HG03159 (cell line): ENCODE measurements around the gene MYOM1.

ENCODE experiments used
- ATAC-seq: cut with Tn5 transposase; IDR thresholded peaks from one replicate; pipeline ENCODE4 v1.9.1; 2021; ENCODE audit warnings: mild to moderate bottlenecking, moderate library complexity; ENCODE audit not compliant: unreplicated experiment

The MYOM1 gene

GRCh38 chr18:3120356-3120755 lies 99.4 kb downstream of the MYOM1 start:
- no peak for ATAC-seq

GRCh38 chr18:3119401-3120341 lies 100.1 kb downstream of the MYOM1 start:
- ATAC-seq = no peak

- no peak for ATAC-seq
Measured at GRCh38 chr18:3118195-3119010, 101.4 kb downstream of the MYOM1 start.

- no peak for ATAC-seq
Measured at GRCh38 chr18:3117493-3118192, 102.1 kb downstream of the MYOM1 start.

GRCh38 chr18:3115447-3116030 lies 104.2 kb downstream of the MYOM1 start:
- no peak for ATAC-seq

GRCh38 chr18:3114451-3114850 lies 105.3 kb downstream of the MYOM1 start:
- no peak for ATAC-seq

- ATAC-seq = no peak
Measured at GRCh38 chr18:3114026-3114425, 105.7 kb downstream of the MYOM1 start.

- ATAC-seq = no peak
Measured at GRCh38 chr18:3111523-3112240, 108.1 kb downstream of the MYOM1 start.

- peak; percentile 63 for ATAC-seq
Measured at GRCh38 chr18:3110034-3110752, 109.6 kb downstream of the MYOM1 start.

GRCh38 chr18:3107740-3108151 lies 112.0 kb downstream of the MYOM1 start:
- no peak for ATAC-seq

- ATAC-seq = no peak
Measured at GRCh38 chr18:3104190-3105054, 115.3 kb downstream of the MYOM1 start.

- ATAC-seq = no peak
Measured at GRCh38 chr18:3103576-3103975, 116.2 kb downstream of the MYOM1 start.

- ATAC-seq = no peak
Measured at GRCh38 chr18:3102983-3103382, 116.8 kb downstream of the MYOM1 start.

GRCh38 chr18:3100498-3101132 lies 119.2 kb downstream of the MYOM1 start:
- no peak for ATAC-seq

- no peak for ATAC-seq
Measured at GRCh38 chr18:3099327-3099726, 120.4 kb downstream of the MYOM1 start.

- ATAC-seq = no peak
Measured at GRCh38 chr18:3097082-3097481, 122.7 kb downstream of the MYOM1 start.

- ATAC-seq = no peak
Measured at GRCh38 chr18:3095921-3096320, 123.8 kb downstream of the MYOM1 start.

- ATAC-seq = no peak
Measured at GRCh38 chr18:3094338-3094684, 125.5 kb downstream of the MYOM1 start.
